ENCODE data around the gene RNF222. TPM values are rescaled to one million over a fixed set of nuclear protein-coding genes. Genes with fewer than 3 reads are reported as not detected.

Gene RNF222
- polyA plus RNA-seq, 1 donor from 2014 or later, result 0.08 TPM

DNA sequence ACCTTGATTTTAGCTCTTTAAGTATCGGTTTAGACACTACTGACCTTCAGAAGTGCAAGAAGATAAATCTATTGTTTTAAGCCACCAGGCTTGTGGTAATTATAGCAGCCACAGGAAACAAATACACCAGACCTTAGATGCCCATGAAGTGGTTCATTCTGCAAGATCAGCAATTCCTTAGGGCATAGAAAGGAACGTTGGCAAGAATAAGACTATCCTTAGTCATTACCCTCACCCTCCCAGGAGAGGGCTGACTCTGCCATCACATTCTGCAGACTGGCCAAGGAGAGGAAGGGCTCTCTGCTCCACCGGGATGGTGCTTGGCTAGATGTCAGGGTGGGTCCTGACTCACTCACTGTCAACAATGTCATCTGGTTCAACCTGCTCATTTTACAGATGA, 23.9 kb upstream of the RNF222 start:
- Mint-ChIP-seq H3K4me1 (no peaks in the 10 kb centered on the region), H3K9me3 (peaks cover 0 to 2% (median 0%) of the 10 kb centered on the region in 3 donors), H3K4me3 (no peak overlapping the region), H3K27me3 (peaks cover 33% of the 10 kb centered on the region), H3K36me3 (no peaks in the 10 kb centered on the region), H3K27ac (no peak overlapping the region)

DNA sequence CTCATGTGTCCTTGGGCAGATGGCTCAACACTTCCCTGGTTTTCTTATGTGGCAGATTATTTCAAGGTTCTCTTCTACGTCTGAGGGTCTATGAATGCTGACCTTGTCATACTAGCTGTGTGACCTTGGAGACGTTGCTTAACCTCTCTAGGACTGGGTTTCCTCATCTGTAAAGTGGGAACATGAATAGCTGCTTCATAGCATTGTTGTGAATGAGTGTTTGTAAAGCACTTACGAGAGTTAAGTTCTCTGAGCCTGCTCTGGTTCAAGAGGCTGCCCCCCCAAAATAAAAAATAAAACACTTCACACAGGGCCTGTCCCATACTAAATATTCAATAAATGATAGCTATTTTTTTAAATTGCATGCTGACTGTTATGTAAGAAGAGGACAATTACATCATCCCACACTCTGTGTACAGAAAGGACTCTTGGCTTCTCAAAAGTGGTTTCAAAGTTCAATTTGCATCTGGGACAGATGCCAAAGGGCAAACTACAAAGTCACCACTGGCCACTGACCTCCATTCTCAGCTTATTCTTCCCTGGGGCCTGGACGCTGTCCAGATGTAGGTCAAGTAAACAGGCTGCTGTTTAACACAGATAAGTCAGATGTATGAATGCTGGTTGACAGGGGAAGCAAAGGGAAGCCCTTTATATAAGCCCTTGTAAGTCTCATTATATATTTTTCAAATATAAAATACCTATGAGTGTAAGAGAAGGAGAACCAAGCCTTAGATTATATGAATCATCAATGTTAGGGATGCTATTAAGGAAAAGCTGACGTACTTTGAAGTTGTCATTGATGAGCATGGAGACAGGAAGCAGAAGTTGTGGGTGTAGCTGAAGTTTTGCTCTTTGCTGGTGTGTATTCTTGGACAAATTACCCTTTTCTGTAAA, 22.7 kb upstream of the RNF222 start:
- Mint-ChIP-seq H3K36me3 (peaks cover 2% of the 10 kb centered on the region), H3K27ac (no peak overlapping the region), H3K27me3 (peaks cover 33% of the 10 kb centered on the region), H3K4me3 (no peak overlapping the region), H3K9me3 (peaks cover 0 to 2% (median 0%) of the 10 kb centered on the region in 3 donors), H3K4me1 (no peaks in the 10 kb centered on the region)

DNA sequence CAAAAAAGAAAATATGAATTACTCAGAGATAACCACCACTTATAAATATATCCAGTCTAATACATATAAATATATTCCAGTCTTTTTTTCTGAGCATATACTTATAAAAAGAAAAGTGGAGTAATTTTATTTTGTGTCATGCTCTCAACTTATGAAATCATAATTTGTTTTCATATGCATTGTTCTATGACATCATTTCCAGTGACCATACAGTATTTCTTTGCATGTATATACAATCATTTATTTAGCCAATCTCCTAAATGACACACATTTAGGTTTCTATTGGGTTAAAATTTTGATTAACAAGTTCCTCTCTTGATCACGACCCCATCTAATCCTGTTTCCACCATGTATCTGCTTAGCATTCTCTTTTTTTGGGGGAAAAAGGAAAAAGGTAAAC, 21.7 kb upstream of the RNF222 start:
- Mint-ChIP-seq H3K27ac (no peak overlapping the region), H3K27me3 (peaks cover 33% of the 10 kb centered on the region), H3K4me3 (no peak overlapping the region), H3K4me1 (no peaks in the 10 kb centered on the region), H3K36me3 (peaks cover 2% of the 10 kb centered on the region), H3K9me3 (peaks cover 0 to 2% (median 0%) of the 10 kb centered on the region in 3 donors)

DNA sequence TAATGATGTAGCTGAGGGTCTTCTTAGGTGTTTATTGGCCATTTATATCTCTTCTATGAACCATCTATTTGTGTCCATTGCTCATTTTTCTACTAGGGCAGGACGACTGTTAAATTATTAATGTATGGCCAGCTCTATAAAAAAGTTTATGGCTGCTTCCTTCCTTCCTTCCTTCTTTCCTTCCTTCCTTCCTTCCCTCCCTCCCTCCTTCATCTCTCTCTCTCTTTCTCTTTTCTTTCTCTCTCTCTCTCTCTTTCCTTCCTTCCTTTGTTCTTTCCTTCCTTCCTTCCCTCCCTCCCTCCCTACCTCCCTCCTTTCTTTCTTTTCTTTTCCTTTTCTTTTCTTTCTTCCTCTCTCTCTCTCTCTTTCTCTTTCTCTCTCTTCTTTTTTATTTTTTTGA, 20.8 kb upstream of the RNF222 start:
- Mint-ChIP-seq H3K4me1 (no peaks in the 10 kb centered on the region), H3K27me3 (peaks cover 30% of the 10 kb centered on the region), H3K36me3 (peaks cover 2% of the 10 kb centered on the region), H3K27ac (no peak overlapping the region), H3K4me3 (no peak overlapping the region), H3K9me3 (peaks cover 0 to 2% (median 0%) of the 10 kb centered on the region in 3 donors)

DNA sequence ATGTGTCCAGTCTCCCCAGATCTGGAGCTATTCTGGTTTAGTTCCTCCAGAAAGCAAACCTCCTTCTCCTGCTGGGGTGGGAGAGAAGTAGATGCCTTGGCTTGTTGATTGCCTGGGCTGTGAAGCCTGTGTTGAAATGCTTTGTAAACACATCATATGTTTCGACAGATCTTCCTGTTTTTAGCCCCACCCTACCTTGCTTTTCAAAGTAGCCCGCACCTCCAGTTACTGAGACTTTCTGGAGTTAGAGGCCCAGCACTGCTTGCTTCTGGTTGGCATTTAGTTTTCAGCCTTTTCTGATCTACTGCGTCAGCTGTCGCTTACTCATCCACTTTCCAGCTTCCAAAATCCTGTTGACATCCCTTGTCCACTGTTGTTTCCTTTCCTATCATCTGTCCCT, 20.2 kb upstream of the RNF222 start:
- peaks cover 0 to 2% (median 0%) of the 10 kb centered on the region in 3 donors for H3K9me3 Mint-ChIP-seq
- H3K36me3 Mint-ChIP-seq, result peaks cover 2% of the 10 kb centered on the region
- H3K27ac Mint-ChIP-seq, result no peak overlapping the region
- peaks cover 26% of the 10 kb centered on the region for H3K27me3 Mint-ChIP-seq
- no peaks in the 10 kb centered on the region for H3K4me1 Mint-ChIP-seq
- no peak overlapping the region for H3K4me3 Mint-ChIP-seq

DNA sequence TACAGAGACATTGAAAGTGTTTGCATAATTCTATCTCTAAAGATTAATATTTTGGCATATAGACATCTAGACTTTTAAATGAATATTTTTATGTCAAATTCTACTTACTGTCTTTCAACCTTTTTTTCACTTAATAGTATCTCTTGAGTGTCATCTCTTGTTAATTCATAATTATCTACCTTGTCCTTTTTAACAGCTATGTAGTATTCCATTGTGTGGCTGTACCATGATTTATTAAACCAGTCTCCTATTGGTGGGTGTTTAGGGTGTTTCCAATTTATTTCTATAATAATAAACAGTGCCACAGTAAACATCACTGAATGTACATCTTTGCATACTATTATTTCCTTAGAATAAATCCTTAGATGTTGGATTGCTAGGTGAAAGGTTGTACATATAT, 16.3 kb upstream of the RNF222 start:
- H3K9me3 Mint-ChIP-seq, result peaks cover 0 to 2% (median 0%) of the 10 kb centered on the region in 3 donors
- H3K36me3 Mint-ChIP-seq, result peaks cover 2% of the 10 kb centered on the region
- H3K4me1 Mint-ChIP-seq, result peaks cover 0 to 4% (median 3%) of the 10 kb centered on the region in 3 donors
- H3K4me3 Mint-ChIP-seq, result no peak overlapping the region
- H3K27me3 Mint-ChIP-seq, result peaks cover 14% of the 10 kb centered on the region
- H3K27ac Mint-ChIP-seq, result no peak overlapping the region

DNA sequence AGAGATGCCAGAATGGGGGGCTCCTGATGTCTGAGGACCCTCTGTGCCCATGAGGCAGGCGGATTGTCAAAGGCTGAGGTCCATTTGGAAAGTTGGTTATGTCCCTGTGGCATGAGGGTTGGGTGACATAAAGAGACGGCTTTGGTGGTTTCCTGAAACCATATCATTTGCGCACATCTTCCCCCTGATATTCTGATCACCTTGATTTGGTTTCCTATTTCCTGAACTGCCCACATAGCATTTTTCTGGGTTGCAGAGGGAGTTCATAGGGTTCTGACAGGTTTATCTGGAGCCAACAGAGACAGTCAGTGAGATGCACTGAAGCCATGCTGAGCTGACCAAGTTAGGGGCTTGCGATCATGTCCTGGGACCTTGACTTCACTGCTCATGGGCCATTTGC, 15.7 kb upstream of the RNF222 start:
- Mint-ChIP-seq H3K9me3 (peaks cover 0 to 2% (median 0%) of the 10 kb centered on the region in 3 donors), H3K36me3 (peaks cover 2% of the 10 kb centered on the region), H3K4me1 (peaks cover 0 to 4% (median 3%) of the 10 kb centered on the region in 3 donors), H3K4me3 (peak overlapping the region in 1 of 4 donors; percentile 29), H3K27me3 (peaks cover 11% of the 10 kb centered on the region), H3K27ac (no peak overlapping the region)

DNA sequence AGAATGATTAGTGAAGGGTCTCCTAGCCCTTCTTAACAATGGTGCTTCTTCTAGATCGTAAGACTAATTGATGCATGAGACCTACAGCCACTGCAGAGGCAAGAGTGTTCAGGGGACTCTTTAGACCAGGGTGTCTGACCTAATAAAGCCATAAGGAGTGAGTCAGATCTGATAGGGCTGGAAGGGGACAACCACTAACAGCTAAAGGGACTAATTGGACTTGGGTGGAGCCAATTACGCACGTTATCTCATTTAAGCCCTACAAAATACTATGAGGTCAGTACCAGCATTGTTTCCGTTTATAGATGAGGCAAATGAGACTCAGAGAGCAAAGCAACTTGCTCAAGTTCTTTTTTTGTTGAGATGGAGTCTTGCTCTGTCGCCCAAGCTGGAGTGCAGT, 14.5 kb upstream of the RNF222 start:
- no peak overlapping the region for H3K4me3 Mint-ChIP-seq
- peaks cover 2% of the 10 kb centered on the region for H3K36me3 Mint-ChIP-seq
- peaks cover 0 to 4% (median 3%) of the 10 kb centered on the region in 3 donors for H3K4me1 Mint-ChIP-seq
- H3K27me3 Mint-ChIP-seq, result peaks cover 5% of the 10 kb centered on the region
- H3K27ac Mint-ChIP-seq, result no peak overlapping the region
- no peaks in the 10 kb centered on the region for H3K9me3 Mint-ChIP-seq

DNA sequence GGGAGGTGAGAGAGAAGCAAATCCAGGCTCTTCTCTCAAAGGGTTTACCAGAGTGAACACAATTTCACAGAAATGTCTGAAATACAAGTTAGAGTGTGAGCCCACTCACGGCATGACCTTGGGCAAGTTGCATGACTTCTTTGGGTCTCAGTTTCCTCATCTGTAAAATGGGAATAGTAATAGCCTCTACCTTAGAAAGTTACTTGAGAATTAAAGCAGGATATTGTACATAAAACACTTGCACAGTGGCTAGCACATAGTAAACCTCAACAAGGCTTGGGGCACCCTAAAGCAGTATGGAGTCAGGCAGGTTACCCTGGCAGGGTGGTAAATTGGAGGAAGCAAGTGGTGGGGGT, 13.2 kb upstream of the RNF222 start:
- H3K27ac Mint-ChIP-seq, result no peak overlapping the region
- no peaks in the 10 kb centered on the region for H3K9me3 Mint-ChIP-seq
- no peaks in the 10 kb centered on the region for H3K36me3 Mint-ChIP-seq
- no peak overlapping the region for H3K4me3 Mint-ChIP-seq
- H3K27me3 Mint-ChIP-seq, result peaks cover 5% of the 10 kb centered on the region
- peaks cover 0 to 4% (median 3%) of the 10 kb centered on the region in 3 donors for H3K4me1 Mint-ChIP-seq

DNA sequence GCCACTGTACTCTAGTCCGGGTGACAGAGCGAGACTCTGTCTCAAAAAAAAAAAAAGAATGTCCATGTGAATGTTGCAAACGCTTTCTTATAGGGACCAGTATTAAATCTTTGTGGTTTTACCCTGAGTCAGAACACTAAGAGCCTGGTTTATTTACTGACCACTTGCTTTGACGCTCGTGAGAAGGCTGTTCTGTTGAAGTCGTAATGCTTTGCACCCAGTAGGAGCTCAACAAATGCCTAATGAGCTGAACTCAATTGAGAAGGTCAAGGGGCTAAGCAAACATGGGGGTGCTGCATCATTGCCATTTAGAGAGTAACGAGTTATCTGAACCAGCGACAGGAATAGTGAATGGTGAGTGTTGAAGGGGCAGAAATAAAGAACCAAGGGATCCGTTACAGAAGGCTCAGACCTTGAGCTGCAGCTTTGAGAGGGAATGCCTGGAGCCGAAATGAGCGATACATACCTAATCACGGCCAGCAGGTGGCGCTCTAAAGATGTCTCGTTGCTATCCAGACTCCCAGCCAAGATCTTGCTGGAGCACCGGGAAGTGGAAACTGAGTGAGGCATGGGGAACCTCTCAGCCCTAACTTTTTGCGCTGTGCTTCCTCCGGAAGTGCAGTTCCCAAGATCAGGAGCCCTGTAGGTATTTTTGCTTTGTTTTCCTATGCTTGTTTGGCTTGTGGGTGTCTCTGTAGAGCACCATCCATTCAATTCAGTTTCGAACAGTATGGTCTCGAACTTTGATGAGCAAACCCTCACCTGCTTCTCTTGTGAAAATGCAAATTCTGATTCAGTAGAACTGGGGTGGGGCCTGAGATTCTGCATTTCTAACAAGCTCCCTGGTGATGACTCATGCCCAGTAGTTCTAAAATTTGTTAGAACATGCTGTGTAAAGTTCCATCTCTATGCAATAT, 12.6 kb upstream of the RNF222 start:
- Mint-ChIP-seq H3K9me3 (no peaks in the 10 kb centered on the region), H3K27me3 (peaks cover 9% of the 10 kb centered on the region), H3K27ac (peak overlapping the region in 1 of 3 donors; percentile 78), H3K4me3 (no peak overlapping the region), H3K4me1 (peaks cover 0 to 4% (median 3%) of the 10 kb centered on the region in 3 donors), H3K36me3 (no peaks in the 10 kb centered on the region)

DNA sequence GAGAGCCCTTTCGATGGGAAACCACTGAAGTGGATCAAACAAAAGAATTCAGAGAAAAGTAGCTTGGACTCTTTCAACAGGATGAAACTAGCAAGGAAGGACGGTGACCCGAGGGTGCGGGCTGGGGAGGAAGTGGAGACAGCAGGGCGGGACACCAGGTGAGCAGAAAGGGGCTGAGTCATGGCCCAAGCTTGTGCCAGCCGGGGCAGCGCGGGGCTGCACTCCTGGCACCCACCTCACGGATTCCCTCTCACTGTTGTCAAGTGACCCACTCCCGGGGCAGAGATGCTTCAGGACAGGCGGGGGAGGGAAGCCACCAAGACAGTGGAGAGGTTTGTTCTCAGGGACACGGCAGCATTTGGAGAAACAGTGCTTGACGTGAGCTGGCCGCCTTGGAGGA, 10.7 kb upstream of the RNF222 start:
- H3K27me3 Mint-ChIP-seq, result peaks cover 9% of the 10 kb centered on the region
- no peaks in the 10 kb centered on the region for H3K36me3 Mint-ChIP-seq
- no peak overlapping the region for H3K27ac Mint-ChIP-seq
- H3K4me3 Mint-ChIP-seq, result no peak overlapping the region
- no peaks in the 10 kb centered on the region for H3K9me3 Mint-ChIP-seq
- H3K4me1 Mint-ChIP-seq, result peaks cover 0 to 4% (median 3%) of the 10 kb centered on the region in 3 donors

DNA sequence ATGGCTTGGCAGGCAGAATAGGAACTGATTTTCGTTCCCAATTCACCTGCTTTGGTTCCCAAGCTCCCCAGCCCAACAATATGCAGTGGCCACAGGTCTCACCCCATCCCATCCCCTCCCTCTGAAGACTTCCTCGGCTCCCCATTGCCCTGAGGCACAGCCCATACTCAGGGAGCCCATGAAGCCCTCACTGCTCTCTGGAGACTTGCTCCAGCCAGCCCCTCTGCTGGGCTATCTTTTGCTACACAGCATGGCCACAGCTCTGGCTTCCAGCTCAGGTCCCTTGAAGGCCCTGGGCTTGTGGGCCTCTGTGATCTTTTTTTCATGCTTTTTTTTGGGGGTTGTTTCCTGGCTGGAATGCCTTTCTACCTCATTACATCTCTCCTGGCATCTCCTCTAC, 8.5 kb upstream of the RNF222 start:
- Mint-ChIP-seq H3K36me3 (peaks cover under 1% of the 10 kb centered on the region), H3K27me3 (peaks cover 8% of the 10 kb centered on the region), H3K9me3 (no peaks in the 10 kb centered on the region), H3K4me1 (peaks cover 0 to 4% (median 3%) of the 10 kb centered on the region in 3 donors), H3K4me3 (no peak overlapping the region), H3K27ac (peak overlapping the region in 1 of 3 donors; percentile 67)

DNA sequence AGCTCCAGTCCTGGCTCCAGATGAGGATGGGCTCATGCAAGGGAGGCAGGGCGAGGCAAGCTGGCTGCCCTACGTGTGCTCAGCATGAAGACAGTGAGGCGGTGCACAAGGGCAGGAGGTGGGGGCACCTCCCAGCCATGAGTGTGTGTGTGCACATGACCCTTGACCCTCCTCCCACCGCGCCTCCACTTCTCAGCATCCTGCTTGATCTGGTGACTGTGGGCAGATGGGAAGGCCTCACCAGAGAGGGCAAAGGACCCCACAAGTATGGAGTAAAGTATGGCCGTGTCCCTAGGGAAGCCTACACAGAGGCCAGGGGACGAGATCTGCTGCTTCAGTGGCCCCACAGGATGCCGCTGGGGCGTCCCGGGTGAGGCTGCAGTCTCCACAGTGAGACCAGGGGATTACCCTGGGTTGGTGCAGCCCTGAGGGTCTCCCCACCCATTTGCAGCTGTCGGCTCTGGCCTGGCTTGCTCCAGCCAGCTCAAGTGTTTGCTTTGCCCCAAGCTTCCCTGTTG, 7.9 kb upstream of the RNF222 start:
- peaks cover 2% of the 10 kb centered on the region for H3K36me3 Mint-ChIP-seq
- H3K27ac Mint-ChIP-seq, result no peak overlapping the region
- no peaks in the 10 kb centered on the region for H3K9me3 Mint-ChIP-seq
- H3K4me3 Mint-ChIP-seq, result no peak overlapping the region
- H3K27me3 Mint-ChIP-seq, result peaks cover 9% of the 10 kb centered on the region
- H3K4me1 Mint-ChIP-seq, result peaks cover 0 to 4% (median 3%) of the 10 kb centered on the region in 3 donors

DNA sequence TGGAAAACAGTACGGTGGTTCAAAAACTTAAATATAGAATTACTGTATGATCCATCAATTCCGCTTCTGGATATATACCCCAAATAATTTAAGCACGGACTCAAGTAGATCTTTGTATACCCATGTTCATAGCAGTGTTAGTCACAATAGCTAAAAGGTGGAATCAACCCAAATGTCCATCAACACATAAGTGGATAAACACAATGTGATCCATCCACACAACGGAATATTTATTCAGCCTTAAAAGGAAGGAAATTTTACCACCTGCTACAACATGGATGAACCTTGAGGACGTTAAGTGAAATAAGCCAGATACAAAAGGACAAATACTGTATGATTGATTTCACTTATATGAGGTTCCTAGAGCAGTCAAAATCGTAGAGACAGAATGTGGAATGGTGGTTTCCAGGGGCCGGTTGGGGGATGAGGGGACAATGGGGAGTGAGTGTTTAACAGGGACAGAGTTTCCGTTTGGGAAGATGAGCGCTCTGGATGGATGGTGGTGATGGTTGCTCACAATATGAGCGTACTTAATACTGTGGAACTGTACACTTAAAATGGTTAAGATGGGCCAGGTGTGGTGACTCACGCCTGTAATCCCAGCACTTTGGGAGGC, 5.4 kb upstream of the RNF222 start:
- H3K9me3 Mint-ChIP-seq, result no peaks in the 10 kb centered on the region
- H3K27ac Mint-ChIP-seq, result no peak overlapping the region
- no peaks in the 10 kb centered on the region for H3K4me1 Mint-ChIP-seq
- H3K27me3 Mint-ChIP-seq, result peaks cover 24% of the 10 kb centered on the region
- peaks cover 2% of the 10 kb centered on the region for H3K36me3 Mint-ChIP-seq
- H3K4me3 Mint-ChIP-seq, result no peak overlapping the region

DNA sequence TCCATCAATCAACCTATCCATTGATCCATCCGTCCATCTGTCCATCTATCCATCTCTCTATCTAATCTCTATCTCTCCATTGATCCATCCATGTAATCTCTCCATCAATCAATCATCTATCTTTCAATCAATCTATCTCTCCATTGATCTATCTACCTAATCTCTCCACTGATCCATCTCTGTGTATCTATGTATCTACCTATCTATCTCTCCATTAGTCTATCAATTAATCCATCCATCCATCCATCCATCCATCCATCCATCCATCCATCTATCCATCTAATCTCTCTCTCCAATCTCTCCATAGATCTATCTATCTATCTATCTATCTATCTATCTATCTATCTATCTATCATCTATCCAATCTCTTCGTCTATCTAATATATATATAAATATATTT, 3.5 kb upstream of the RNF222 start:
- no peaks in the 10 kb centered on the region for H3K4me1 Mint-ChIP-seq
- no peaks in the 10 kb centered on the region for H3K9me3 Mint-ChIP-seq
- peaks cover 2% of the 10 kb centered on the region for H3K36me3 Mint-ChIP-seq
- no peak overlapping the region for H3K27ac Mint-ChIP-seq
- H3K27me3 Mint-ChIP-seq, result peaks cover 25% of the 10 kb centered on the region
- H3K4me3 Mint-ChIP-seq, result no peak overlapping the region

Data from IgD-negative memory B cell (primary cell).